Caco-2 (cell line): ENCODE results near the gene ENAH. TPM values are rescaled to one million over a fixed set of nuclear protein-coding genes. Genes with fewer than 3 reads are reported as not detected.

Source experiments
- BruUV-seq: library from RNA; stranded (reverse); fragments of 400-500 nt; replicated peaks from 2 replicates; lab custom pipeline; 2021; lab: Mats Ljungman, UMichigan
- CTCF ChIA-PET: fragments of 300-600 bp; sonication (Branson Sonifier 250); formaldehyde crosslinking; loops from one replicate; lab custom pipeline; 2022; ENCODE audit warnings: antibody characterized with exemption; lab: Charles Lee
- POLR2A ChIA-PET: fragments of 300-600 bp; sonication (Branson Sonifier 250); formaldehyde crosslinking; loops from one replicate; lab custom pipeline; 2022; ENCODE audit warnings: antibody characterized with exemption; lab: Charles Lee
- DNase-seq, 2 experiments: peaks; one replicate each; pipeline versions ENCODE4 v3.0.0 to v3.0.0-alpha.2; 2020 to 2022
- H3K27me3 ChIP-seq: replicated peaks from 2 replicates; pipeline ENCODE4 v1.6.0; 2011; ENCODE audit warnings: low read length; ENCODE audit not compliant: control insufficient read depth, insufficient read depth
- H3K36me3 ChIP-seq: 2 replicates; pipeline ENCODE4 v1.5.1; 2011; ENCODE audit warnings: low read length; ENCODE audit not compliant: control insufficient read depth, insufficient read depth
- H3K4me1 ChIP-seq: fragments of 250-450 bp; sonication (Bioruptor Pico); 2 replicates; pipeline ENCODE4 v1.5.1; 2020; ENCODE audit warnings: mild to moderate bottlenecking
- H3K4me3 ChIP-seq: 2 replicates; pipeline ENCODE4 v1.5.1; 2011; ENCODE audit warnings: low read depth, mild to moderate bottlenecking, control low read depth, low read length
- H3K9me3 ChIP-seq: fragments of 250-450 bp; sonication (Bioruptor Pico); 2 replicates; pipeline ENCODE4 v1.5.1; 2020; ENCODE audit warnings: mild to moderate bottlenecking, moderate library complexity
- H3K27ac Mint-ChIP-seq: one replicate; pipeline ENCODE4 v1.8.0; 2022; ENCODE audit warnings: mixed read lengths; ENCODE audit not compliant: unreplicated experiment
- H3K27me3 Mint-ChIP-seq: one replicate; pipeline ENCODE4 v1.8.0; 2022; ENCODE audit warnings: mixed read lengths; ENCODE audit not compliant: insufficient read depth, unreplicated experiment
- H3K36me3 Mint-ChIP-seq: one replicate; pipeline ENCODE4 v1.8.0; 2022; ENCODE audit warnings: mild to moderate bottlenecking, mixed read lengths; ENCODE audit not compliant: insufficient read depth, unreplicated experiment
- H3K4me1 Mint-ChIP-seq: one replicate; pipeline ENCODE4 v1.8.0; 2022; ENCODE audit warnings: low read depth, mixed read lengths; ENCODE audit not compliant: unreplicated experiment
- H3K4me3 Mint-ChIP-seq: one replicate; pipeline ENCODE4 v1.8.0; 2022; ENCODE audit warnings: mild to moderate bottlenecking, moderate library complexity, mixed read lengths; ENCODE audit not compliant: unreplicated experiment
- H3K9me3 Mint-ChIP-seq: one replicate; pipeline ENCODE4 v1.8.0; 2022; ENCODE audit warnings: mixed read lengths; ENCODE audit not compliant: unreplicated experiment
- intact Hi-C: fragments of 100-400 bp; cut with micrococcal nuclease; formaldehyde crosslinking; loops from one replicate; pipeline ENCODE4 v1.10.0; 2022; ENCODE audit not compliant: unreplicated experiment
- total RNA-seq: library from RNA; stranded (reverse); gene quantifications from 2 replicates; pipeline ENCODE4 v1.2.3, GENCODE V29; 2022
- TF ChIP-seq, protein P1 (sequence below), 2 experiments: fragments of 200-600 bp in 1 of 2; IDR thresholded peaks; 1 replicate in 1 of 2; 2 replicates in 1 of 2; pipeline versions ENCODE4 v1.5.1 to v1.8.0; 2011 to 2022; ENCODE audit warnings: antibody characterized with exemption in 1 of 2, control low read depth in 1 of 2, inconsistent platforms in 1 of 2, low read depth in 1 of 2, low read length in 1 of 2, mild to moderate bottlenecking in 1 of 2, moderate library complexity in 1 of 2; ENCODE audit not compliant: insufficient read depth in 1 of 2, severe bottlenecking in 1 of 2, unreplicated experiment in 1 of 2

Gene ENAH
- total RNA-seq, 1 experiment from 2014 or later: 78.0 TPM

- H3K27me3 Mint-ChIP-seq: no peaks in the 10 kb centered on the region
- H3K4me1 ChIP-seq: no peaks in the 10 kb centered on the region; the same call in 1 of the 2 replicates
- no peak overlapping the region for H3K4me3 Mint-ChIP-seq
- TF ChIP-seq, protein P1, sequence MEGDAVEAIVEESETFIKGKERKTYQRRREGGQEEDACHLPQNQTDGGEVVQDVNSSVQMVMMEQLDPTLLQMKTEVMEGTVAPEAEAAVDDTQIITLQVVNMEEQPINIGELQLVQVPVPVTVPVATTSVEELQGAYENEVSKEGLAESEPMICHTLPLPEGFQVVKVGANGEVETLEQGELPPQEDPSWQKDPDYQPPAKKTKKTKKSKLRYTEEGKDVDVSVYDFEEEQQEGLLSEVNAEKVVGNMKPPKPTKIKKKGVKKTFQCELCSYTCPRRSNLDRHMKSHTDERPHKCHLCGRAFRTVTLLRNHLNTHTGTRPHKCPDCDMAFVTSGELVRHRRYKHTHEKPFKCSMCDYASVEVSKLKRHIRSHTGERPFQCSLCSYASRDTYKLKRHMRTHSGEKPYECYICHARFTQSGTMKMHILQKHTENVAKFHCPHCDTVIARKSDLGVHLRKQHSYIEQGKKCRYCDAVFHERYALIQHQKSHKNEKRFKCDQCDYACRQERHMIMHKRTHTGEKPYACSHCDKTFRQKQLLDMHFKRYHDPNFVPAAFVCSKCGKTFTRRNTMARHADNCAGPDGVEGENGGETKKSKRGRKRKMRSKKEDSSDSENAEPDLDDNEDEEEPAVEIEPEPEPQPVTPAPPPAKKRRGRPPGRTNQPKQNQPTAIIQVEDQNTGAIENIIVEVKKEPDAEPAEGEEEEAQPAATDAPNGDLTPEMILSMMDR (IDR thresholded peaks at IDR 0.05; ENCODE audit: insufficient read depth in 1 of 2, low read depth in 1 of 2, low read length in 1 of 2, severe bottlenecking in 1 of 2, unreplicated experiment in 1 of 2): no peak
- no peak for DNase-seq
- CTCF ChIA-PET: no interaction called here
- no TSS peak for BruUV-seq
- H3K9me3 ChIP-seq: no peaks in the 10 kb centered on the region
- H3K36me3 Mint-ChIP-seq: no peaks in the 10 kb centered on the region
- intact Hi-C loops: no loop called here
- H3K4me1 Mint-ChIP-seq: peaks cover 8% of the 10 kb centered on the region
- no peak overlapping the region for H3K4me3 ChIP-seq
- no peaks in the 10 kb centered on the region for H3K27me3 ChIP-seq
- POLR2A ChIA-PET: no interaction called here
- no peaks in the 10 kb centered on the region for H3K36me3 ChIP-seq
- H3K9me3 Mint-ChIP-seq: no peaks in the 10 kb centered on the region
- H3K27ac Mint-ChIP-seq: no peak overlapping the region
Measured at GRCh38 chr1:225644666-225645065, 8.3 kb downstream of the ENAH start.

GRCh38 chr1:225642177-225642576, 10.7 kb downstream of the ENAH start:
- Mint-ChIP-seq H3K27me3 (no peaks in the 10 kb centered on the region), H3K36me3 (peaks cover 6% of the 10 kb centered on the region), H3K4me3 (no peak overlapping the region), H3K27ac (no peak overlapping the region), H3K9me3 (no peaks in the 10 kb centered on the region), H3K4me1 (peaks cover 20% of the 10 kb centered on the region)
- TF ChIP-seq, protein P1 (IDR thresholded peaks at IDR 0.05; ENCODE audit: insufficient read depth in 1 of 2, low read depth in 1 of 2, low read length in 1 of 2, severe bottlenecking in 1 of 2, unreplicated experiment in 1 of 2): no peak
- H3K4me1 ChIP-seq: peaks cover 12% of the 10 kb centered on the region
- no peaks in the 10 kb centered on the region for H3K27me3 ChIP-seq
- H3K36me3 ChIP-seq: no peaks in the 10 kb centered on the region
- DNase-seq: no peak
- no peak overlapping the region for H3K4me3 ChIP-seq
- ChIA-PET POLR2A (no interaction called here), CTCF (no interaction called here)
- no peaks in the 10 kb centered on the region for H3K9me3 ChIP-seq
- intact Hi-C loops: no loop called here
- no TSS peak for BruUV-seq

- no peaks in the 10 kb centered on the region for H3K27me3 ChIP-seq
- H3K27ac Mint-ChIP-seq: no peak overlapping the region
- no TSS peak for BruUV-seq
- no peak overlapping the region for H3K4me3 ChIP-seq
- no peaks in the 10 kb centered on the region for H3K27me3 Mint-ChIP-seq
- H3K4me1 ChIP-seq: peaks cover 12% of the 10 kb centered on the region
- no peaks in the 10 kb centered on the region for H3K9me3 Mint-ChIP-seq
- ChIA-PET POLR2A (no interaction called here), CTCF (interaction anchor here (1.1 kb wide), 1 partner anchor 10 kb away, joined by 3 read pairs; no protein-coding TSS in a partner anchor)
- TF ChIP-seq, protein P1 (IDR thresholded peaks at IDR 0.05; ENCODE audit: insufficient read depth in 1 of 2, low read depth in 1 of 2, low read length in 1 of 2, severe bottlenecking in 1 of 2, unreplicated experiment in 1 of 2): no peak
- peaks cover 20% of the 10 kb centered on the region for H3K4me1 Mint-ChIP-seq
- H3K36me3 Mint-ChIP-seq: peaks cover 12% of the 10 kb centered on the region
- no peak overlapping the region for H3K4me3 Mint-ChIP-seq
- DNase-seq: peak in 1 of 2 experiments; percentile 36
- no peaks in the 10 kb centered on the region for H3K36me3 ChIP-seq
- intact Hi-C loops: loop anchor here (1.0 kb wide), 1 partner anchor 12 kb away; no protein-coding TSS in a partner anchor
- no peaks in the 10 kb centered on the region for H3K9me3 ChIP-seq
Measured at GRCh38 chr1:225638853-225639252, 14.1 kb downstream of the ENAH start.
